Loucy (cell line): ENCODE results near the gene CST9L.

ENCODE experiments used
- CTCF ChIP-seq: fragments of 200-600 bp; sonication (generic); conservative IDR thresholded peaks from 2 replicates; pipeline ENCODE4 v1.5.1; 2014; ENCODE audit warnings: mild to moderate bottlenecking, antibody characterized with exemption, low read length
- EZH2phosphoT487 ChIP-seq: fragments of 200-600 bp; IDR thresholded peaks from 2 replicates; pipeline ENCODE4 v1.6.1; 2018; ENCODE audit warnings: antibody characterized with exemption, mild to moderate bottlenecking, moderate library complexity, borderline replicate concordance

GRCh38 chr20:23546435-23547144, 21.7 kb downstream of the CST9L start:
- TF ChIP-seq CTCF (no peak), EZH2phosphoT487 (no peak)
